OCI-M2 (cell line): ENCODE data around the gene PRKAR2B.

Experiments used
- DNase-seq: peaks from one replicate; lab custom pipeline; 2025; ENCODE audit not compliant: unreplicated experiment; lab: John Stamatoyannopoulos, UW

The PRKAR2B gene

GRCh38 chr7:107044347-107045194, at the start of gene PRKAR2B:
TSS of gene PRKAR2B (plus strand) at chr7:107044705. CDS start at chr7:107044908, 203 bp downstream.
- no peak for DNase-seq

- DNase-seq = no peak
Observed at GRCh38 chr7:106994833-106995232, 49.7 kb upstream of the PRKAR2B start.

GRCh38 chr7:106997487-106998271, 46.8 kb upstream of the PRKAR2B start:
- no peak for DNase-seq

DNA sequence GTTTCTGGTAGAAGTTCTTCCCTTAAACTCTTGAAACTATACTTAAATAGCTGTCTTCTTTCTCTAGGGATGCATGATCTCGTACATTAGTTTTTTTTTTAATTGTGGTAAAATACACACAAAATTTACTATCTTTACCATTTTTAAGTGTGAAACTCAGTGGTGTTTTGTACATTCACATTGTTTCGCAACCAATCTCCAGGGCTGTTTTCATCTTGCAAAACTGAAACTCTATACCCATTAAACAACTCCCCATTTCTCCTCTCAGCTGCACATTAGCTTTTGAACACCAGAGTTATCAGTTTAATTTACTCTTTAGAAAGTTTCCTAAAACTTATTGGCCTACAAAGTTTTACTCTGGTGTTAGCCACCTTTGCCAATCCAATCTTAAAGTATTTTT, 45.5 kb upstream of the PRKAR2B start:
- DNase-seq = no peak

DNA sequence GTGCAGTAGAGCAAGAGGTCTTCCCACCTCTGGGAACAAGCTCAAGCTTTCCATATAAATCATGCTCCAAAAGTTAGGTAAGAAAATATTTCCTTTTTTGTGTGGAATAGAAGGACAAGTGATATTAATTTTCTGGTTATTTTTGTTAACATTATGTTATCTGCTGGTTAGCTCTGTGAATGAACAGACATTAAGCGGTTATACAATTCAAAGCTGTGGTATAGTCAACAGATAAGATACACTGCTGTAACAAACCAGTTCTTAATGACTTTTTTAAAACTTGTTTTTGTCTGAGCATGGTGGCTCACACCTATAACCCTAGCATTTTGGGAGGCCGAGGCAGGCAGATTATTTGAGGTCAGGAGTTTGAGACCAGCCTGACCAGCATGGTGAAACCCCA, 43.0 kb upstream of the PRKAR2B start:
- no peak for DNase-seq

GRCh38 chr7:107002126-107002525, 42.4 kb upstream of the PRKAR2B start:
- no peak for DNase-seq

GRCh38 chr7:107002529-107002998, 41.9 kb upstream of the PRKAR2B start:
- no peak for DNase-seq

DNA sequence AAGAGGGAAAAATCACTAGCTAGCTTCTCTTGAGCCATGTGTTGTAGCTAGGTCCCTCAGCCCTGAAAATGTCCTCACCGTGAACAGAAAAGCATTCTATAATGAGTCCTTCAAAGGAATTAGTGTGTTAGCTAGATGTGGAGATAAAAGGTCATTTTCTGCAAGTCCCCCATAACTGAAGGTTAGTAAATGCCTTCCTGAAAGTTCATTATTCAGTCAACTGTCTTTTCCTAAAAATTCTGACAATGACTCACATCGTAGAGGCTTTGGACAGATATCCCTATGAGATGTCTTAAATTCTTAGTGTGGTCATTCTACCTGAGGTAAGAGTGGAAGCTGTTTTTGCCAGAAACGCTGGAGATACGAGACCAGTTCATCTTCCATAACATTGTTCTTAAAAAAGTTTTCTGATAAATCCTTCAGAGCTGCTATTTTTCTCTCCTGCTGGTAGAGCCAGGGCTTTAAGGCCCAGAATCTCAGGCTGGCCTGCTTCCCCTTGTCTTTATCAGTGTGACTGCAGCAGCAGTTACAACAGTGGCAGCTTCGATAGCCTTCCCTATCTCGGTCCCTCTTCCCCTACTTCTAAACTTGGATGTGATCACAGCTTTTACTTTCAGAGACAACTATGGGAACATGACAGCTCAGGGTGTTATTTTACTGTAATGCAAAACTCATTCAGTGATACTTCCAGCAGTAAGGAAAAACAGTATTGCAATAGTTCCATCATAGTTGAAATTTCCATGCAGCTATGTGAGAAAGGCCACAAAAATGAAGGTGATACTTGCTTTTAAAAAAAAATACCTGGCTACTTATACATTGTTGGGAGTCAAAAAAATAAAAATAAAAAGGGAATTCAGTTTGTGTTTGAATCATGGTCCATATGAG, 37.3 kb upstream of the PRKAR2B start:
- peak; percentile 92 for DNase-seq

- DNase-seq = no peak
Observed at GRCh38 chr7:107007892-107008287, 36.6 kb upstream of the PRKAR2B start.

GRCh38 chr7:107009846-107010203, 34.7 kb upstream of the PRKAR2B start:
- DNase-seq = no peak

GRCh38 chr7:107012691-107013090, 31.8 kb upstream of the PRKAR2B start:
- DNase-seq = no peak

- DNase-seq = no peak
Observed at GRCh38 chr7:107014387-107015023, 30.0 kb upstream of the PRKAR2B start.

DNA sequence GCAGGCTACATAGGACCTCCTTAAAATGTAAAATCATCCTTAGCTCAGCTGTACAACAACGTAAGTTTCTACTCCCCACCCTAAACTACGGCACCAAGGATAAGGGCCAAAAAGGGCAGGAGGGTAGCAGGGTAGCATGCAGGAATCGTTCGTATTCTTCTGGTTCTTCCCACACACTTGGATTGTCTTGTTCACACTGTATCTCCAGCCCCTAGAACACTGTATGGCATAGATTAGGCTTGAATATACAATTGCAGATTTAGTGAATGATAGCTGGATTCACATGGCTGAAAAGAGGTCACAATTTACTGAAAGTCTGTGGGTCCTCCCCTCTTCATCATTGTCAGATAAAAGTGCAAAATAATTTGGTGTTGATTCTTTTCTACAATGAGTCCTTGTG, 28.2 kb upstream of the PRKAR2B start:
- no peak for DNase-seq

- DNase-seq = no peak
Observed at GRCh38 chr7:107017965-107018719, 26.4 kb upstream of the PRKAR2B start.

DNA sequence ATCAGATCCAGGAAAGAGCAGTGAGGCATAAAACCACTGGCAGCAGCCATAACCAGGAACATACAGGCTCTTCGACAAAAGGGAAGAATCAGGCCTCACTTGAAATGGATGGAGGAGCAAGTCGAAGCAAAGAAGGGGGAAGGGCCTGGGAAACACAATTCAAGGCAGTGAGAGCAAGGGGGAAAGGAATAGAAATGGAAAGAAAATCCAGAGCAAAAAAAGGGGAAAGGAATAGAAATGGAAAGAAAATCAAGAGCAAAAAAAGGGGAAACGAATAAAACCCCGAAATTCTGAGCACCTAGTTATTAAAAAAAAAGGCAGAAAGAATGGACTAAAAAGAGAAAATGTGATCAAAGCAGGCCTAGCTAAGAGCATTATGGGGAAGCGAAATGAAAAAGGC, 24.1 kb upstream of the PRKAR2B start:
- no peak for DNase-seq

DNA sequence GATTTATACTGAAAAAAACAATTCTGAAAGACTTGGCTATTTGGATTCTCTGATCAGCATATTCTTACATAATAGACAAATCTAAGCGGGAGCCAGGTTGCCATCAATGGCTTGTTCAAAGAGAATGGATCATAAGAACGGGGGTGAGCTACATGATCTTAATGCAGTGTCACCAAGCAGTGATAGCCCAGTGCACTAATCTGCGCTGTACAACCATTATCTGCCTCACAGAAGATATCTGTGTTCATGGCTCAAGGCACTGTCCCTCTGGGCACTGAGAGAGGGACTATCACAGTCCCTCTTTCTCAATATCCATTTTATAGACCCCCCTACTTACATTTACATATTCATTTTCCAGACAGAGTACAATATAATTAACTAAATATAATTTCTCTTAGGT, 22.9 kb upstream of the PRKAR2B start:
- no peak for DNase-seq

DNA sequence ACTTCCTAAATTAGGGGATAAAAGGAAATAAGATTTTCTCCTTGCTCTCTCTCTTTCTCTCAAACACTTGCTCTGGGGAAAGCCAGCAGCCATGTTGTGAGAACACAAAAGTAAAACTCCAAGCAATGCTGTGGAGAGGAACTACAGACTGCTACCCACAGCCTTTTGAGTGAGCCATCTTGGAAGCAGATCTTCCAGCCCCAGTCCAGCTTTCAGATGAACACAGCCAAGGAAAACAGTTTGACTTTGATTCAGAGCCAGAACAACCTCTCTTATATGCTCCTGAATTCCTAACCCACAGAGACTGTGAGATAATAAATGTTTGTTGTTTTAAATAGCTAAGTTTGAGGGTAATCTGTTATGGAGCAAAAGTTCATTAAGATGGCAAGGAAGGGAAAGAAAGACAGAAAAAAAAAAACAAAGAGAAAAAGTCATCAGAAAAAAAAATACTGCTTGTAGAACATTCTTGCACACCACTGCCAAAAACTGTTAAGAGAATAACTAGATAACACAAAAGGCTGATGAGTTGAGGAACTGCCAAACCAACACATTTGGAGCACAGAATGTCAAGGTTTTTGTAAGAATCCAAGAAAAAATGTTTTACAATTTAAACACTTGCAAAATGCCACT, 20.9 kb upstream of the PRKAR2B start:
- no peak for DNase-seq

DNA sequence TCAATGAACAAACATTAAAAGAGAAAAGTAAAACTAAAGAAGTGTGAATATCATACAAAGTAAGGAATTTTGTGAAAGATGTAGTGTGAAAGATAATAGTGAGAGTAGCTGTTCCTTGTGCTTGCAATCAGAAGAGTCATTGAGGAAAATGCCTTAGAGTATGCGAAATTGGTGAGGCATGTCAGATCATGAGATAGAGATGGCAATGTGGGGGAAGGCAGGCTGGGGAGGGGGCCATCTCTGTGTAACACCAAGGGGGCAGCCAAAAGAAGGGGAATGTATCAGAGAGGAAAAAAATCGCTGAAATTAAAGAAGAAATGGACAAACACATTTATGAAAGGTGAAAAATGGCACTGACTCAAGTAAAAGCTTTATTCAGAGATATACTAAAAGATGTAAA, 19.6 kb upstream of the PRKAR2B start:
- no peak for DNase-seq

DNA sequence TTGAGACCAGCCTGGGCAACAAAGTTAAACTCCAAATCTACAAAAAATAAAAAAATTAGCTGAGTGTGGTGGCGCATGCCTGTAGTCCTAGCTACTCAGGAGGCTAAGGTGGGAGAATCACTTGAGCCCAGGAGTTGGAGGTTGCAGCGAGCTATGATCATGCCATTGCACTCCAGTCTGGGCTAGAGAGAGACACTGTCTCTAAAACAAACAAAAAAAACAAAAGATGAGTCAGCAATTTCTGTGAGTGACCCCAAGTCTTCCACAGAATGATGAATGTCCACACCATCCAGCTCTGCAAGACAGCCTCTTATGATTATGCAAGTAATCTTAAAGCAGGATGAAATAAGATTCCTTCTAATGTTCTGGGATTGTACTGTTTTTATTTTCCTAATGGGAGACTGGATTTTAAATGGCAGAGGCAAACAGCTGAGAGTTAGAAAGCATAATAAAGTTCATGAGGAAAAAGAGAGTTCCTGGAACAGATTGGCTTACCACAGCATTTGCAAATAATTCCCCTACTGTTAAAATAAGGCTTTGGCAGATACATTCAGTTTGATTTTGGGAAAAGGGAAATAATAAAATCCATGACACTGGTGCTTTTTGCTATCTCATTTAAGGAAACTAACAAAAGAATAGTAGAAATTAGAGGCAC, 18.9 kb upstream of the PRKAR2B start:
- DNase-seq = no peak
